GM21390 (cell line): ENCODE results near the gene MRPL48.
"Not testable (repeated sequence)": the region's sequence is repeated elsewhere in the genome, so short reads cannot be mapped to it uniquely, and the experiment has no call there.

Experiments
- ATAC-seq: cut with Tn5 transposase; IDR thresholded peaks from one replicate; pipeline ENCODE4 v1.9.1; 2021; ENCODE audit not compliant: unreplicated experiment

The MRPL48 gene

DNA sequence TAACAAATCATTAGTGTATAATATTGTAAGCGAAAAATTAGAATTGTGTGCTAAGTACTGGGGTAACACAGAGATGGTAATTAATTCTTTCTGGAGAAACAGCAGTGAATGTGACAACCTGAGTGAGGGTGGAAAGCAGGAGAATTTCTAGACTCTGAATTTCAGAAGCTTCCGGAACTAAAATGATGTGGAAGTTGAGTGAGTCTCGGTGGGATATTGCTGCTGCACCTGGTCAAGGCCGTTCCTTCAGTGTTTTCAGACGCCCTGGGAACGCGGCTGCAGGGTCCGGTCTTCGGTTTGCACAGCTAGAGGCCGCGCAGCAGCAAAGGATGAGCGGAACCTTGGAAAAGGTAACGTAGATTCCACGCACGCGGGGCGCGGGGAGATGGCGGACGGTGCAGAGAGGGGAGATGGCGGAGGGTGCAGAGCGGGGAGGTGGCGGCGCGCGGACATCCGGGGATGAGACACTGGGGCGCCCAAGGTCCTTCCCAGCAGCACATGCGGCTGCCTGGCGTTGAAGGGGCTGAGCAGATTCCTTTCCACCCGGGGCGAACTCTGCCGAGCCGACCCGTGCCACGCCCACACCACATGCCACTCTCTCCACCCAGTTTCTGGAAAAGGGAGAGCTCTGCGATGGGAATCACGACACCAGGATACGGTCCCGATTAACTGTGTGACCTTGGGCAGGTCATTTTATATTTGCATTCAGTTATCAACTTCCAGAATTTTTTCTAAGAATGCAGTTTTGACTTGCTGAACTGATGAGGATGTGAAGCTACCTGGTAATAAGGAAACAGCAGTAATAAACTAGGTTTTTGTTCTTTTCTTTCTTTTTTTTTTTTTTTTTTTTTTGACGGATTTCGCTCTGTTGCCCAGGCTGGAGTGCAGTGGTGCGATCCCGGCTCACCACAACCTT, at the start of gene MRPL48:
Gene MRPL48, plus strand, starts transcription at position 232 of the 916 bp plus-strand sequence. Its CDS starts 98 bp downstream, at position 330.
- ATAC-seq, result peak; percentile 85

DNA sequence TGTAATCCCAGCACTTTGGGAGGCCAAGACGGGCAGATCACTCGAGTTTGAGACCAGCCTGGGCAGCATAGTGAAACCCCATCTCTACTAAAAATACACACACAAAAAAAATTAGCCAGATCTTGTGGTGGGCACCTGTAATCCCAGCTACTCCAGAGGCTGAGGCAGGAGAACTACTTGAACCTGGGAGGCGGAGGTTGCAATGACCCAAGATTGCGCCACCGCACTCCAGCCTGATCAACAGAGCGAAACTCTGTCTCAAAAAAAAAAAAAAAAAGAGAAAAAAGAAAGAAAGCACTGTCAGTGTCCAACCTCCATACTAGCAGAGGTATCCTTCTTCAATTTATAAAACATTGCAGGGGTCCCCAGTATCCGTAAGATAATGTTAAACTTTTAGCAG, 44.6 kb upstream of the MRPL48 start:
- ATAC-seq, result no peak

DNA sequence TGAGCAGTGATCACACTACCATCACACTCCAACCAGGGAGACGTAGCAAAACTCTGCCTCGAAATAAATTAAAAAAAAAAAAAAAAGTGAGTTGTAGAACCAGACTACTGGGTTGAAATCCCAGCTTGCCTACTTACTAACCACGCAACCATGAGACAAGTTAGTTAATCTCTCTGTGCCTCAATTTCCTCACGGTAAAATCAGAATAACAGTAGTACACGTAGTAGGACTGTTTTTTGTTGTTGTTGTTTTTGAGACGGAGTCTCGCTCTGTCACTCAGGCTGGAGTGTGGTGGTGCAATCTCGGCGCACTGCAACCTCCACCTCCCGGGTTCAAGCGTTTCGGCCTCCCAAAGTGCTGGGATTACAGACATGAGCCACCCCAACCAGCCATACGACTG, 41.0 kb upstream of the MRPL48 start:
- ATAC-seq, result no peak

DNA sequence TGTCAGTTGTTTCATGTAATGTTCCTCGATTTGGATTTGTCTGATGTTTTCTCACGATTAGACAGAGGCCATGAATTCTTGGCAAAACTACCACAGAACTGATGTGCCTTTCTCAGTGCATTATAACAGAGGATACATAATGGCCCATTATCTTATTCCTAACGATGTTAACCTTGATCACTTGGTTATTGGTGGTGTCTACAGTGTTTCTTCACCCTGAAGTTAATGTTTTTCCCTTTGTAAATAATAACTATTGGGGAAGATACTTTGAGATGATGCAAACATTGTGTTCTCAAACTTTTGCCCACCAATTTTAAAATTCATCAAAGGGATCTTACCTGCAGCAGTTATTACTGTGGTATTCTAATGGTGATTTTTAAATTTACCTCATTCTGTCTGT, 39.9 kb upstream of the MRPL48 start:
- ATAC-seq, result no peak

DNA sequence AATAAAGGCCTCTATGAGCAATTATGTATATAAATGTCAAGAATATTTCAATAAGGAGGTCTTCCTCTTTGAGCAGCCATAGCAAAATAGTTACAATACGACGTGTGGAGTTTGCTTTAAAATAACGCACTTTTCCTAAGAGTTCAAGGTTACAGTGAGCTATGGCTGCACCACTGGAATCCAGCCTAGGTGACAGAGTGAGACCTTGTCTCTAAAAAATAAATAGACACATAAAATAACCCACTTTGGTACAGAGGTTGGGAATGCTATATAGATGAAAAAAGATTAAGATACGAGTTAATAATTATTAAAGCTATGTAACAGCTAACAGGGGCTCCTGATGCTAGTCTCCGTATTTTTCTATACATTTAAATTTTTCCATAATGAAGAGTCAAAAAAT, 39.4 kb upstream of the MRPL48 start:
- ATAC-seq, result no peak

DNA sequence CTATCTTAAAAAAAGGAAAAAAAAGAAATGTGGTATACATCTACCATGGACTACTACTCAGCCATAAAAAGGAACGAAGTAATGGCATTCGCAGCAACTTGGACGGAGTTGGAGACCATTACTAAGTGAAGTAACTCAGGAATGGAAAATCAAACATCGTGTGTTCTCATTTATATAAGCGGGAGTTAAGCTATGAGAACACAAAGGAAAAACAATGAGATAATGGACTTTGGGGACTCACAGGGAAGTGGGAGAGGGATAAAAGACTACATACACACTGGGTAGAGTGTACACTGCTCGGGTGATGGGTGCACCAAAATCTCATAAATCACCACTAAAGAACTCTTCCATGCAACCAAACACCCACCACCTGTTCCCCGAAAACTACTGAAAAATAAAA, 38.6 kb upstream of the MRPL48 start:
- ATAC-seq, result no peak

DNA sequence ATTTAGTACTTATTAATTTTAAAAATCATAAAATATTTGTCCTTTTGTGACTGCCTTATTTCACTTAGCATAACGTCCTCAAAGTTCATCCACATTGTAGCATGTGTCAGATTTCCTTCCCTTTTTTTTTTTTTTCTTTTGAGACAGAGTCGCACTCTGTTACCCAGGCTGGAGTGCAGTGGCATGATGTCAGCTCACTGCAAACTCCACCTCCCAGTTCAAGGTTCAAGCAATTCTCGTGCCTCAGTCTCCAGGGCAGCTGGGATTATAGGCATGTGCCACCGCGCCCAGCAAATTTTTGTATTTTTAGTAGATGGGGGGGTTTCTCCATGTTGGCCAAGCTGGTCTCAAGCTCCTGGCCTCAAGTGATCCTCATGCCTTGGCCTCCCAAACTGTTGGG, 37.4 kb upstream of the MRPL48 start:
- ATAC-seq, result no peak

DNA sequence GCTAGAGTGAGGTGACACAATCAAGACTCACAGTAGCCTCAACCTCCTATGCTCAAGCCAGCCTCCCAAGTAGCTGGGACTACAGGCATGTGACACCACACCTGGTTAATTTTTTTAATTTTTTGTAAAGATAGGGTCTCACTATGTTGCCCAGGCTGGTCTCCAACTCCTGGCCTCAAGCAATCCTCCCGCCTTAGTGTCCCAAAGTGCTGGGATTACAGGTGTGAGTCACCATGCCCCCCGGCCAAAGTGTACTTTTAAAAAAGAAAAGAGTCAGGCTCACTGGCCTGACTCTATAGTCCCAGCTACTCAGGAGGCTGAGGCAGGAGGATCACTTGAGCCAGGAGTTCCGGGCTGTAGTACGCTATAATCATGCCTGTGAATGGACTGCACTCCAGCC, 36.8 kb upstream of the MRPL48 start:
- ATAC-seq, result not testable (repeated sequence)

DNA sequence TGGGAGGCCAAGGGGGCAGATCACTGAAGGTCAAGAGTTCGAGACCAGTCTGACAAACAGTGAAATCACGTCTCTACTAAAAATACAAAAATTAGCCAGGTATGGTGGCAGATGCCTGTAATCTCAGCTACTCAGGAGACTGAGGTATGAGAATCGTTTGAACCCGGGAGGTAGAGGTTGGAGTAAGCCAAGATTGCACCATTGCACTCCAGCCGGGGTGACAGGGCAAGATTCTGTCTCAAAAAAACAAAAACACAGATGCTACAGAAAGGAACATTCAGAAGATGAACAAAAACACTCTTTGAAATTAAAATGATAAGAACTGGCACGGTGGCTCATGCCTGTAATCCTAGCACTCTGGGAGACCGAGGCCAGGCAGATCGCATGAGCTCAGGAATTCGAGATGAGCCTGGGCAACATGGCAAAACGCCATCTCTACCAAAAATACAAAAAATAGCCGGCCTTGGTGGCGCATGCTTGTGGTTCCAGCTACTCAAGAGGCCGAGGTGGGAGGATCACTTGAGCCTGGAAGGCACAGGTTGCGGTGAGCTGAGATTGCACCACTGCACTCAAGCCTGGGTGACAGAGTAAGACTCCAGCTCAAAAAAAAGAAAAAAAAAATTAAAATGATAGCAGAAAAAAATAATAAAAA, 35.3 kb upstream of the MRPL48 start:
- ATAC-seq, result no peak

DNA sequence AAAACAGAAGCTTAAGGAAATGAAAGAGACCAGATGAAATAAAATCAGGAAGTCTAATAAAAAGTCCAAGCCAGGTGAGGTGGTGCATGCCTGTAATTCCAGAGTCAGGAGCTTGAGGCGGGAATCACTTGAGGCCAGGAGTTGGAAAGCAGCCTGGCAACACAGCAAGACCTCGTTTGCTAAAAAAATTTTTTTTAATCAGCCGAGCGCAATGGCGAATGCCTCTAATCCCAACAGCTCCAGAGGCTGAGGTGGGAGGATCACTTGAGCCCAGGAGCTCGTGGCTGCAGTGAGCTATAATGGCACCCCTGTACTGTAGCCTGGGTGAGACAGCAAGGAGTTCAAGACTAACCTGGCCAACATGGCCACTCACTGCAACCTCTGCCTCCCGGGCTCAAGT, 34.8 kb upstream of the MRPL48 start:
- no peak for ATAC-seq

DNA sequence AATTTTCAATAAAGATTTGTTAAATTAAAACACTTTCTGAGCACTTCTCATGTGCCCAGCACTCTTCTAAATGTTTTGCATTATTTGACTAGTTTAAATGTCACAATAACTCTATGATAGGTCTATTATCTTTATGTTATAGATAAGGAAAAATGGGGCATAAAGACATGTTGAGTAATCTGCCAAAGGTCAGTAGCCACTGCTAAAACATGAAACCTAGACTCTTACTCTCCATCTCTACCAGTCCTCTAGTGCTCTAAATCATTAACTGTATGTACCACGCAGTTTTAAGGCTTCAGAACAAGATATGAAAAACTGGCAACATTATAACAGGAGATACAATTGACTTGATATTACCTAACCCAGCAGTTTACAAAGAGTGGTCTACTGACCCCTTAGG, 33.7 kb upstream of the MRPL48 start:
- no peak for ATAC-seq

DNA sequence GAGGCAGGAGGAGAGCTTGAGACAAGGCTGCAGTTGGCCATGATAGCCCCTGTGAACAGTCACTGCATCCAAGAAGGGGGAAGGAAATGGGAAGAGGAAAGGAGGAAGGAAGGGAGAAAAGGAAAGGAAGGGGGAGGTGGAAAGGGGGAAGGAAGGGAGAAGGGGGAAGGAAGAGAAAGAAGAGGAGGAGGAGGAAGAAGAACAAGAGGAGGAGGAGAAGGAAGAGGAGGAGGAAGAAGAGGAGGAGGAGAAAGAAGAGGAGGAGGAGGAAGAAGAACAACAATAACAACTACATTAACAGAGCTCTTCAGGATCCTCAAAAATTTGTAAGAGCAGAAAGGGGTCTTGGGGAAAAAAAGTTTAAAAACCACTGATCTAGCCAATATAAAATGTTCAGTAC, 32.0 kb upstream of the MRPL48 start:
- no peak for ATAC-seq

DNA sequence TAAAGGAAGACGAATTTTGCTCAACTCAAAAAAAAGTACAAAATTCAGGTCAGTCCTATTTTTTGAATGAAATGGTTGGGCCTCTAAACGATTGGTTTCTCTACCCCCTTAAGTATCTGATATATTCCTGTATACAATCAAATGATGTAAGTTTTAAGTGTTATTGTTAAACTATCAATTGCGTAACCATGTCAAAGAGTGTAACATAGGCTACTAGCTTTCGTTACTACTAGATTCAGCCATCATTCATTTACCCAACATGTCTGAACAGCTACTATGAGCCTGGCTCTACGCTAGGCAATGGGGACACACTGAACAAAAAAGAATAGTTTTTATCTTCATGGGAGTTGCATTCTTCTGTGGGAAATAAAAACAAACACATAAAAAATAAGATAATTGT, 30.1 kb upstream of the MRPL48 start:
- ATAC-seq, result no peak

DNA sequence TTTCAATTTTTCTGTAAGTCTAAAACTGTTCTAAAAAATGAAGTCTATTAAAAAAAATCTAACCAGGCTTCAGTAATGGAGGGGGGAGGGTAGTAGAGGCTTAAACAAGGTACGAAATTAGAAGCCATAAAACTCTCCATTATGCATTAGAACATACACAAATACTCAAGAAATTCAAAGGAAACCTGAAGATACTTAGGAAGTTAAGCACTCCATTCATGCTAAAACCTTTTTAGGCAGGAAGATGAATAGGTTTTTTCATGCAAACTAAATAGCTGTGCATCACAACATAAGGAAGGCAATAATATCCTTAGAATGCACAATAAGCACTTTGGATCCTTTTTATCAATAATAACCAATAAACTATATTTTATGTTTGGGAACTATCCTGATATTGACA, 29.2 kb upstream of the MRPL48 start:
- no peak for ATAC-seq

DNA sequence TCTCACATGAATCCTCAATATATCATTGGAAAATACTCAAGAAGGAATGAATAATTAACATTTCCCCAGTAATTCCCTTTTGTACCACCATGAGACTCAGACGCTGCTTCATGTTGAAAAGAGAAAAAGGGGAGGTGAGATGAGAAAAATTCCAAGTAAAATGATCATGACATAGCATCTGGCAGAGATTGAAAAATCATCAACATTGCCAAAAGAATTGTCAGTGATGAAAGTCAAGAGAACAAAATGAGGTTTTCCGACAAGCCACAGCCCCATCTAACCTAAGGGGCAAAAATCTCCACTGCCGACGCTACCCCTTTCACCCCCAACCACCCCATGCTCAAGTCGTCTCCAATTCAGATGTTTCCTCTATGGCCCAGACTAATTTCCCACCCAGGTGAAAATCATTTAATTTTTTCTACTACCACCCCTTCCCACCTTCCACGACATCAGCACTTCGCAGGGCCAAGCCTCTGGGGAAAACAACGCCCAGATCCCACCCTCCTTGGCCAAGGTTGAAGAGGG, 28.0 kb upstream of the MRPL48 start:
- no peak for ATAC-seq

DNA sequence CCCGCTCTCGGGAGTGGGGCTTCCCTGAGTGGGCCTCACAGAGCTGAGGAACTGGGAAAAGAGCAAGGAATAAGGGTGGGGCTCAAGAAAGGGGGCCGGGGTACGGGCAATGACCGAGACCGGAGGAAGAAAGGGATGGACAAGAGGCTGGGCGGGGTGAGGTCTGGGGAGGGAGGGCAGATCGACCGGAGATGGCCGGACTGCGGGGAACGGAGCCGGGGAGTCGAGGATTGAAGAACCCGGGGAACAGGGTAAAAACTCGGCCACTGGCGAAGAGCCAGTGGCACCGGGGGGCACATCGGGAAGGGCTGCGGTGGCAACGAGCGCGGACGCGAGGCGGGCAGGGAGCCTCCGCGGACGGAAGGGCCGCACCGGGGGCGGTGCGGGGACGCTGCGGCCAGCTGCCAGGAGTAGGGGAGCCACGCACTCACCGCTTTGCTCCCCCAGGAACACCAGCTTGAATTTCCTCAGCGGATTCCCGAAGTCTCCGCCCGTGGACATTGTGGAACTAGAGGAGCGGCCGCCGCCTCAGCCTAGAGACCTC, 27.5 kb upstream of the MRPL48 start:
- peak; percentile 8 for ATAC-seq

DNA sequence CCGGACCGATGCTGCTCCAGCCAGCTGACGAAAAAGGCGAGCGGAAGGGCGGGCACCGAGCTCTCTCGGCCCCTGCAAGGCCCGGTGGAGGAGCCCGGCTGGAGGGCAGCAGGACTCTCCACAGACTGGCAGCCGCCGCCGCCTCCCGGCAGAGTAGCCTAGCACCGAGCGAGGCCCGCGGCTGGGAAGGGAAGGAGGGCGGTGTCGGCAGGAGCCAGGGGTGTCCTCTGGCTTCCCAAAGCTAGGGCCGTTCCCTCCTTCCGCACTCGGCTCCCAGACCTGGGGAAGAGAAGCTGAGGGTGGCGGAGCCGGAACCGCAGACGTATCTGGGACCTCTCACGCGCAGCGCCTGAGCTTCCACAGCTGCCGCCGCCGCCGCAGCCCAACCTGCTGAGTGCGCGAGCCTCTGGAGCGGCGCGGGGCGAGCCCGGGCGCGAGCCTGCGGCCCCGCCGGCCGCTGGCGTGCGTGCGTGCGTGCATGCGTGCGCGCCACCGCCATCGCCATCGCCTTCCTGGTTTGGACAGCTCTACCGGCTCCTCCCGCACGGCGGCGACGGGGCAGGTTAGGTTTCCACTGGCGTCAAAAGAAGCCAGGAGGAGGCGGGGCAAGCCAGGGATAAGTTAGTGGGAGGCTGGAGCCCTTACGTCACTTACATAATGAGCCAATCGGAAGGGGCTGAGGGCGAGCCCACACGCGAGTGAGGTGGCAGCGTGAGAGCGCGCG, 26.8 kb upstream of the MRPL48 start, which contains the start of gene RAB6A:
Gene RAB6A, minus strand, starts transcription at position 396 of the 724 bp plus-strand sequence. CDS start 439 bp downstream, outside the sequence.
- ATAC-seq, result peak; percentile 92

DNA sequence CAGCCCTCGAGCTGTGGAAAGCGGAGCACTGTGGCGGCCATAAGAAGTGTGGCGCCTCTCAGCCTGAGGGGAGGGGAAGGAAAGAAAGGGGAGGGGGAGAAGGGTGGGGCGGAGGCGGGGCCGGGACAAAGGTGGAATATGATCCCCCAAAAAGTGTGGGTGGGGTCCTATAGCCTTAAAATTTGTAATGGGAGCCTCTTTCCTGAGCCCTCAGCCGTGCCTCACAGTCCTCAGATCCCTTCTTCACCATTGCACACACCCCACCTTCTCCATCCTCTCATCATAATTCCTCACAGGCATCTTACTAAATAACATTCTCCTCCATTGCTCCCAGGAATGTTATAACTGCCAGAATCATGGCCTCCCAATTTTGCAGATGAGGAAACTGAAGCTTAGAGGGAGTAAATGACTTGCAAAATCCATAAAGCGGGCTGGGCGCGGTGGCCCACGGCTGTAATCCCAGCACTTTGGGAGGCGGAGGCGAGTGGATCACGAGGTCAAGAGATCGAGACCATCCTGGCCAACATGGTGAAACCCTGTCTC, 26.2 kb upstream of the MRPL48 start:
- no peak for ATAC-seq

DNA sequence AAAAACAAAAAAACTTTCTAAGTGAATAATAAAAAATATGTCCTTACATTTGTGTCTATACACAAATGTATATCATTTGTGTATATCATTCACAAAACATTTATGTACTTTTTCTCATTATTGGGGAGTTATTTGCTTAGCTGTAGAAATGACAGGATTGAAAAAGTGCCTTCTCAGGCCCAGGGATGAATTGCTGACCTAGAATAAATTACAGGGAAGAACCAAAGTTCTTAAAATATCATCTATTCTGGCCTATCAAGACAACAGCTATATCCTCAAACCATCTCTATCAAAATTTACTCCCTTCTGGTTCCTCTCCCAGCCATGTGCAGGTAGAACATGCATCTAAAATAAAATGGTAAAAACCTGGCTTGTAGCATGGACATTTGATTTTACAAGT, 24.9 kb upstream of the MRPL48 start:
- no peak for ATAC-seq

DNA sequence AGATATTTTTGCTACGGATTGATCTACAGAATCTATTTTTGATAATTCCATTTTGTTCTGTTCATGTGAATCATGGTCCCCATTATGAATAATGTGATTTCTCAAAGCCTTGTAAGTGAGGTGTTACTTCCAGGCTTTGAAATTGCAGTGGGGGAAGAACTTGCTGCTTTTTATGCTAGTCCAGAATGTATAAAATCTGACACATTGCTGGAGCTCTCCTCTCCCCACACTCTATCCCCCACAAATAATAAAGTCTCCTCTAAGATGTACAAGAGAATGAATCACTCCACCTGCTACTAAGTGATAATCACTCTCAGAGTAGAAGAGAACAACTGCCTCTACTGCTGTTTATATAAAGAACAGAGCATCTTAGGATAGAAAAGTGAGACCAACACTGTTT, 20.9 kb upstream of the MRPL48 start:
- ATAC-seq, result no peak

DNA sequence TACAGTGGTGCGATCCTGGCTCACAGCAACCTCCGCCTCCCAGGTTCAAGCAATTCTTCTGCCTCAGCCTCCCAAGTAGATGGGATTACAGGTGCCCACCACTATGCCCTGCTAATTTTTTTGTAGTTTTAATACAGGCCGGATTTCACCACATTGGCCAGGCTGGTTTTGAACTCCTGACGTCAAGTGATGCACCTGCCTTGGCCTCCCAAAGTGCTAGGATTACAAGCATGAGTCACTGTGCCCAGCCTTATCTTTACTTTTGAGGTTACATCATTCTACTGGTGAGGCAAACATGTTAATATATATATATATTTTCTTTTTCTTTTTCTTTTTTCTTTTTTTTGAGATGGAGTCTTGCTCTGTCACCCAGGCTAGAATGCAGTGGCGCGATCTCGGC, 16.9 kb upstream of the MRPL48 start:
- ATAC-seq, result not testable (repeated sequence)
